Renal pelvis (tissue), 4 donors: ENCODE results near the gene CSGALNACT2. TPM values are rescaled to one million over a fixed set of nuclear protein-coding genes. Genes with fewer than 3 reads are reported as not detected.

Experiments
- DNase-seq: peaks from one replicate; pipeline ENCODE4 v3.0.0-alpha.2; 2013
- polyA plus RNA-seq, 3 donors: library from polyadenylated mRNA; unstranded; fragments of 120-200 nt; gene quantifications; one replicate each; pipeline ENCODE4 v1.2.1, GENCODE V29; 2013; ENCODE audit not compliant: insufficient read length in 3 of 3

Gene CSGALNACT2
- polyA plus RNA-seq, 3 donors, result 16.4 to 21.3 (median 18.3) TPM

- no peak for DNase-seq
Measured at GRCh38 chr10:43199684-43200537, 61.7 kb downstream of the CSGALNACT2 start.

- DNase-seq, result no peak
Measured at GRCh38 chr10:43200538-43201390, 62.5 kb downstream of the CSGALNACT2 start.

GRCh38 chr10:43201545-43202131, 63.4 kb downstream of the CSGALNACT2 start:
- no peak for DNase-seq

GRCh38 chr10:43202224-43202656, 64.0 kb downstream of the CSGALNACT2 start:
- no peak for DNase-seq

- no peak for DNase-seq
Measured at GRCh38 chr10:43202657-43203447, 64.6 kb downstream of the CSGALNACT2 start.

- DNase-seq, result no peak
Measured at GRCh38 chr10:43203448-43204041, 65.3 kb downstream of the CSGALNACT2 start.

GRCh38 chr10:43204042-43204942, 66.0 kb downstream of the CSGALNACT2 start:
- DNase-seq, result no peak

- DNase-seq, result no peak
Measured at GRCh38 chr10:43204943-43205671, 66.9 kb downstream of the CSGALNACT2 start.

GRCh38 chr10:43205681-43206390, 67.6 kb downstream of the CSGALNACT2 start:
- no peak for DNase-seq

GRCh38 chr10:43206391-43207235, 68.4 kb downstream of the CSGALNACT2 start:
- DNase-seq, result no peak

GRCh38 chr10:43208147-43209073, 70.2 kb downstream of the CSGALNACT2 start:
- no peak for DNase-seq

GRCh38 chr10:43209074-43209455, 70.8 kb downstream of the CSGALNACT2 start:
- DNase-seq, result no peak

GRCh38 chr10:43209651-43210141, 71.5 kb downstream of the CSGALNACT2 start:
- DNase-seq, result no peak

GRCh38 chr10:43210556-43210955, 72.3 kb downstream of the CSGALNACT2 start:
- no peak for DNase-seq

GRCh38 chr10:43211030-43211429, 72.8 kb downstream of the CSGALNACT2 start:
- DNase-seq, result no peak

GRCh38 chr10:43211431-43212042, 73.3 kb downstream of the CSGALNACT2 start:
- no peak for DNase-seq
